ENCODE measurements around the gene SYTL2. TPM values are rescaled to one million over a fixed set of nuclear protein-coding genes. Genes with fewer than 3 reads are reported as not detected.
A peak's percentile ranks its signal among the peaks of the same experiment; 100 is the strongest.

SYTL2 gene
- total RNA-seq, 3 donors from 2014 or later: 10.1 to 189 (median 120) TPM

GRCh38 chr11:85776951-85777602 is 33.9 kb downstream of the SYTL2 start:
- Histone ChIP-seq H3K27me3 (no peaks in the 10 kb centered on the region), H3K36me3 (no peaks in the 10 kb centered on the region), H3K4me3 (no peak overlapping the region), H3K9me3 (no peaks in the 10 kb centered on the region), H3K4me1 (no peaks in the 10 kb centered on the region), H3K27ac (peak overlapping the region; percentile 59 to 73)
- DNase-seq (ENCODE audit: low spot score in 2 of 2): no peak
- TF ChIP-seq POLR2AphosphoS5 (IDR thresholded peaks at IDR 0.05) (peak in 1 of 3 donors; percentile 8), POLR2A (IDR thresholded peaks at IDR 0.05) (no peak), CTCF (IDR thresholded peaks at IDR 0.05) (no peak)
- intact Hi-C loops (cut with DNase I; ENCODE audit: low total_unique reads): no loop called here

GRCh38 chr11:85774256-85775101 is 36.5 kb downstream of the SYTL2 start:
- H3K4me3 ChIP-seq: no peak overlapping the region
- no peaks in the 10 kb centered on the region for H3K36me3 ChIP-seq
- no peaks in the 10 kb centered on the region for H3K4me1 ChIP-seq
- H3K27ac ChIP-seq: peak overlapping the region in 1 of 2 donors; percentile 22
- intact Hi-C loops (cut with DNase I; ENCODE audit: low total_unique reads): no loop called here
- H3K9me3 ChIP-seq: peaks cover 0 to 3% of the 10 kb centered on the region in 2 donors
- DNase-seq (ENCODE audit: low spot score in 2 of 2): no peak
- H3K27me3 ChIP-seq: no peaks in the 10 kb centered on the region
- TF ChIP-seq POLR2A (IDR thresholded peaks at IDR 0.05) (no peak), CTCF (IDR thresholded peaks at IDR 0.05) (no peak), POLR2AphosphoS5 (IDR thresholded peaks at IDR 0.05) (no peak)

GRCh38 chr11:85772695-85773094 is 38.2 kb downstream of the SYTL2 start:
- Histone ChIP-seq H3K27me3 (no peaks in the 10 kb centered on the region), H3K36me3 (no peaks in the 10 kb centered on the region), H3K4me3 (no peak overlapping the region), H3K4me1 (no peaks in the 10 kb centered on the region), H3K27ac (no peak overlapping the region), H3K9me3 (peaks cover 0 to 8% of the 10 kb centered on the region in 2 donors)
- no peak for DNase-seq (ENCODE audit: low spot score in 2 of 2)
- TF ChIP-seq POLR2AphosphoS5 (IDR thresholded peaks at IDR 0.05) (no peak), CTCF (IDR thresholded peaks at IDR 0.05) (no peak), POLR2A (IDR thresholded peaks at IDR 0.05) (no peak)
- intact Hi-C loops (cut with DNase I; ENCODE audit: low total_unique reads): no loop called here

GRCh38 chr11:85771568-85771967 is 39.4 kb downstream of the SYTL2 start:
- no peaks in the 10 kb centered on the region for H3K36me3 ChIP-seq
- TF ChIP-seq CTCF (IDR thresholded peaks at IDR 0.05) (no peak), POLR2A (IDR thresholded peaks at IDR 0.05) (no peak), POLR2AphosphoS5 (IDR thresholded peaks at IDR 0.05) (no peak)
- intact Hi-C loops (cut with DNase I; ENCODE audit: low total_unique reads): no loop called here
- H3K4me1 ChIP-seq: no peaks in the 10 kb centered on the region
- no peak for DNase-seq (ENCODE audit: low spot score in 2 of 2)
- H3K9me3 ChIP-seq: peaks cover 0 to 8% of the 10 kb centered on the region in 2 donors
- H3K27ac ChIP-seq: no peak overlapping the region
- H3K4me3 ChIP-seq: no peak overlapping the region
- H3K27me3 ChIP-seq: no peaks in the 10 kb centered on the region

- no peaks in the 10 kb centered on the region for H3K27me3 ChIP-seq
- no peak for DNase-seq (ENCODE audit: low spot score in 2 of 2)
- intact Hi-C loops (cut with DNase I; ENCODE audit: low total_unique reads): no loop called here
- peaks cover 0 to 8% of the 10 kb centered on the region in 2 donors for H3K9me3 ChIP-seq
- H3K4me1 ChIP-seq: no peaks in the 10 kb centered on the region
- no peaks in the 10 kb centered on the region for H3K36me3 ChIP-seq
- no peak overlapping the region for H3K4me3 ChIP-seq
- TF ChIP-seq CTCF (IDR thresholded peaks at IDR 0.05) (no peak), POLR2A (IDR thresholded peaks at IDR 0.05) (no peak), POLR2AphosphoS5 (IDR thresholded peaks at IDR 0.05) (no peak)
- H3K27ac ChIP-seq: no peak overlapping the region
Measured at GRCh38 chr11:85769771-85770170, 41.2 kb downstream of the SYTL2 start.

Data from breast epithelium (tissue), 4 donors.